ENCODE data around the gene MAP3K1.
"Not testable (repeated sequence)": the region's sequence is repeated elsewhere in the genome, so short reads cannot be mapped to it uniquely, and the experiment has no call there.

Gene MAP3K1

DNA sequence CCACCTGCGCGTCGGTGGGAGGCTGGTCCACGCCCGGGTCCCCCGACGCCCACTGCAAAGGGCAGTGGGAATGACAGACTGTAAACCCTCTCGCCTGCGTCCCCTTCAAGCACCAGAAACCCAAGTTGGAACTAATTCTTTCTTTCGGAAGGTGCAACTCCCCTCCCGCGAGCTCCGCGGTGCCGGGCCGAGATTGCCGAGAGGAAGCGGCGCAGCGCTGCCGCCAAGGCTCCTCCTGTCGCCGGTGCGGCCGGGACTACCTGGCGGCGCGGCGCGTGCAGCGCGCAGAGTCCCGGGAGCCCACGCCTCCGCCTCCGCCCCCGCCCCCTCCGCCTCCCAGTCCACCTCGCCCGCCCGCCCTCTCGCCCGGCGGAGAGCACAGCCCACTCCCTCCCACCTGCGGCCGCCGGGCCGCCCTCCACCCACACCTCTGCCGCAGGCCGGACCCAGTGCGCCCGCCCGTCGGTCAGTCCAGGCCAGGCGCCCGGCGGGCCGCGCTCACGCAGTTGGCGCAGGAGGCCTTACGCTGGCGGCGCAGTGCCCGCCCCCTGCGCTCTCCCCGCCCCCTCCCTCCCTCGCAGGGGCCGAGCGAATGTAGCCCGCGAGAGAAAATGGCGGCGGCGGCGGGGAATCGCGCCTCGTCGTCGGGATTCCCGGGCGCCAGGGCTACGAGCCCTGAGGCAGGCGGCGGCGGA lies at the start of gene MAP3K1:
MAP3K1 (plus strand) TSS at position 587 of the 695 bp plus-strand sequence; CDS start at position 612, 25 bp downstream.
- H3K4me3 Mint-ChIP-seq = peak within 1 kb of the TSS; percentile 92
- H3K27me3 Mint-ChIP-seq = no peaks in the 10 kb centered on the region
- no peaks in the 10 kb centered on the region for H3K36me3 Mint-ChIP-seq
- H3K9me3 Mint-ChIP-seq = no peaks in the 10 kb centered on the region
- peaks cover 27% of the 10 kb centered on the region for H3K4me1 Mint-ChIP-seq
- H3K27ac Mint-ChIP-seq = peak within 1 kb of the TSS; percentile 91

DNA sequence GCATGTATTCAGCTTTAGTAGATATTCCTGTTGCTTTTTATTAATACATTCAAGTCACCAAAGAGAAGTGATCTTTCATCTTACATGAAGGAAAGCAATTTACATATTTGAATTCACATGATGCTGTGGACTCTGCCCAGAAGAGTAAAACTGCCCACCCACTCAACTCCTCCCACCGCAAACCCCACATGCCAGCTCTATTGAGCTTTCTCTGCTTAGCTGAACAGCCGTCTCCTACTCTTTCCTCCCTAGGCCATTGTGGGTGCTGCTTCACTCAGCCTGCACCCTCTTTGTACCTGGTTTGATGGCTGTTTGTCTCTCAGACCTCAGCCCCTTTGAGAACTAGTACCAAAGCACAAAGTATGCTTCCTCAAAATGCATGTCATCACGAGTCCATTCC lies 48.4 kb upstream of the MAP3K1 start:
- Mint-ChIP-seq H3K9me3 (no peaks in the 10 kb centered on the region), H3K27me3 (no peaks in the 10 kb centered on the region), H3K27ac (no peak overlapping the region), H3K4me1 (no peaks in the 10 kb centered on the region), H3K4me3 (no peak overlapping the region), H3K36me3 (no peaks in the 10 kb centered on the region)

DNA sequence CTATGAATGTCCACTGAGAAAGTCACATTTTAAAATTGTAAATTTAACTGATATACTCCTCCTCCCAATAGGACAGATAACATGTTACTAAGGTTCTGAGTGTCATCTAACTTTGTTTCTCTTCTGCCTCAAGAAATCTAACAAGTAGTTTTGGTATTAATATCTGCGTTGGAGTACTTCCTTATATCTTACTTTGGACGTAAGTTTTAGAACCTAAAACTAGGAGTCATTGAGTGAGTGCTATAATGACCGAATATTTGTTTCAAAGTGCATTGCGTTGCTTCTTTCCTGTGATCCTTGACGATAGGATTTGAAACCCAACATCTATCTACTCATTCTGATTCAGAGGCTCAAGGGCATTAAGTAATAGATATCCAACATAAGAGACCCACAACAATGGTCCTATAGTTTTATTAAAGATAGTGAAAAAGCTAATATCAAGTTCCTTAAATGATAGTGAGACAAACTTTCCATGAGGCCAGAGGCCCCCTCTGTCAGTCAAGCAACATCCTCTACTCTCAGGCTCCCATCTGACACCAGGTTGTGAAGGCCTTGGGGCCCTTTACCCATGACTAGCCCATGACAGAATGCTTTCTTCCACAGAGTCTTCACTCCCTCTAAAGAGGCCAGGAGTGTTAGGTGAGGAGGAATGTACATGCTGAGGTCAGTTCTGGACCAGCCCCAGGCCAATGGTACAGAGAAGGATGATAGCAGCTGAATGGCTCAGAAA lies 45.3 kb upstream of the MAP3K1 start:
- Mint-ChIP-seq H3K27me3 (no peaks in the 10 kb centered on the region), H3K9me3 (no peaks in the 10 kb centered on the region), H3K36me3 (no peaks in the 10 kb centered on the region), H3K27ac (no peak overlapping the region), H3K4me3 (no peak overlapping the region), H3K4me1 (no peaks in the 10 kb centered on the region)

DNA sequence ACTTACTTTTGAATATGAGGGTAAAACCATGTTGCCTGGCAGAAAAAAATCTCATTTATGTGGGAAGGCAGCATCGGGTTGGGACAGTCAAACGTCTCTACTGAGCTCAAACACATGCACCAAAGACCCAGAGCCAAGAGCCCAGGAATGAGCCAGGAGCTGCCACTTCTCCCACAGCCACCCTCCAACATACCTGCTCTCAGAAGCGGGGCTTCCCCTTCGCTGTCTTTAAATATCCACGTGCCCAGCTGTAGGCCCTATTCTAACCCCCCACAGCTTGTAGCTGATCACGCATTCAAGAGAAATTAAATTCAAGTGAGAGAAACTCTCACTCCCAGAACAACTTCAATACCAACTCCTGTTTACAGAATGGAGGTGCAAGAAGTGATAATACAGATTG lies 42.6 kb upstream of the MAP3K1 start:
- no peaks in the 10 kb centered on the region for H3K36me3 Mint-ChIP-seq
- H3K9me3 Mint-ChIP-seq = no peaks in the 10 kb centered on the region
- no peaks in the 10 kb centered on the region for H3K27me3 Mint-ChIP-seq
- no peak overlapping the region for H3K27ac Mint-ChIP-seq
- no peak overlapping the region for H3K4me3 Mint-ChIP-seq
- no peaks in the 10 kb centered on the region for H3K4me1 Mint-ChIP-seq

DNA sequence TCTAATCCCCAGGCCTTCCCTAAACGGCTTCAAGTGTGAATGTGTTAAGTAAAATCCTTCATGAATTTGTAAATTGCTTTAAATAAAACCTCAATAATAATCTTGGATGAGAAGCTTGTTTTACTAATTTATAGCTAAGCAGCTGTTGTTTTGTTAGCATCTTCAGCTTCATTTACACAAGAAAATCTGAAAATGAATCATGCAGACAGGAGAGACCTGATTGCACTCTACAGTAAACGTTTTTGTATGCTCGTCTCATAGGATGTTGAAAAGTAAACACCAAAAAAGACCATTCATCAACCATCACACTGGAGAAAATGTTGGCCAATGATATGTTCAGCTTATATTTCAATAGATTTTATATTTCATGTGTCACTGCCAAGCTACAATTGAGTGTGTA lies 40.4 kb upstream of the MAP3K1 start:
- Mint-ChIP-seq H3K4me3 (no peak overlapping the region), H3K27ac (no peak overlapping the region), H3K9me3 (no peaks in the 10 kb centered on the region)

DNA sequence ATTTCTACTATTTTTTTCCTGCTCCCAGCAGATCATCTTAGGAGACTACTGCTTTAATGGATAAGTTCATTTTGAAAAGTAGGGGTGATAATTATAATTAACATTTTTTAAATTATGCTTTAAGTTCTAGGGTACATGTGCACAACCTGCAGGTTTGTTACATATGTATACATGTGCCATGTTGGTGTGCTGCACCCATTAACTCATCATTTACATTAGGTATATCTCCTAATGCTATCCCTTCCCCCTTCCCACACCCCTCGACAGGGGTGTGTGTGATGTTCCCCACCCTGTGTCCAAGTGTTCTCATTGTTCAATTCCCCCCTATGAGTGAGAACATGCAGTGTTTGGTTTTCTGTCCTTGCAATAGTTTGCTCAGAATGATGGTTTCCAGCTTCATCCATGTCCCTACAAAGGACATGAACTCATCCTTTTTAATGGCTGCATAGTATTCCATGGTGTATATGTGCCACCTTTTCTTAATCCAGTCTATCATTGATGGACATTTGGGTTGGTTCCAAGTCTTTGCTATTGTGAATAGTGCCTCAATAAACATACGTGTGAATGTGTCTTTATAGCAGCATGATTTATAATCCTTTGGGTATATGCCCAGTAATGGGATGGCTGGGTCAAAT lies 39.0 kb upstream of the MAP3K1 start:
- not testable (repeated sequence) for H3K36me3 Mint-ChIP-seq, H3K4me1 Mint-ChIP-seq, H3K27me3 Mint-ChIP-seq, H3K27ac Mint-ChIP-seq, H3K4me3 Mint-ChIP-seq, H3K9me3 Mint-ChIP-seq

More for the DNA sequence above, 40.4 kb upstream of the MAP3K1 start:
- H3K4me1 Mint-ChIP-seq = no peaks in the 10 kb centered on the region
- H3K36me3 Mint-ChIP-seq = no peaks in the 10 kb centered on the region
- H3K27me3 Mint-ChIP-seq = no peaks in the 10 kb centered on the region

DNA sequence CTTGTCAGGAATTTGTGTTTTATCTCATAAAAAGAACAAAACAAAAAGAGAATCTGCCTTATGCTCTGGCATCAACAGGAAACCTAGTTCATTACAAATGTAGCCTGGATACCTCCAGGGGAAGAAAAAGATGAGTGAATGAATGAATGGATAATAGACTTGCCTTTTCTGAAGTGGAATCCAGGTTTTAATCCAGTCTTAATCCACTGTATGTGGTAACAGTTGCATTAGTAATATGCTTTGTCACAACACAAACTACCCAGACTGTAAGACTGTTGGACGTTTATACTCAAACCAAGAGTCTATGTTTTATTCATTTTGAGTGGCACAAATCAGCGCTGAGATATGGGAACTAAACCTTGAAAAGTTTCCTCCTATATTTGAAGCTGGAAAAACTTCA lies 32.1 kb upstream of the MAP3K1 start:
- no peaks in the 10 kb centered on the region for H3K27me3 Mint-ChIP-seq
- H3K36me3 Mint-ChIP-seq = peaks cover 5% of the 10 kb centered on the region
- H3K9me3 Mint-ChIP-seq = peaks cover 6% of the 10 kb centered on the region
- no peak overlapping the region for H3K4me3 Mint-ChIP-seq
- no peaks in the 10 kb centered on the region for H3K4me1 Mint-ChIP-seq
- H3K27ac Mint-ChIP-seq = no peak overlapping the region

DNA sequence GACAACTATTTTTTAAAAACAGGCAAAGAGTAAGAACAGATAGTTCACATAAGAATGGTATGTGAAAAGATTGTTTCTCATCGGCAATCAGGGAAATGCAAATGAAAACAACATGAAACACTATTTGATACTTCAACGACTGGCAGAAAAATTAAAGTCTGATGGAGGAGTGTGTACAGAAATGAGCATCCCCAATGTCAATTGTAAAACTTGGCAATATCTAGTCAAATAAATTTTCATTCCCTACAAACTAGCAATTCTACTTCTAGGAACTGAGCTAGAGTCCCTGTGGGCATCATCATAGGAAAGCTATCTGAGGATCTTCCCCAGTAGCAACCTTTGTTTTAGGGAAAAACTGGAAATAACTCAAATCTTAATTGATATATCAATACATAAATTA lies 29.0 kb upstream of the MAP3K1 start:
- H3K27me3 Mint-ChIP-seq = no peaks in the 10 kb centered on the region
- H3K4me1 Mint-ChIP-seq = no peaks in the 10 kb centered on the region
- no peaks in the 10 kb centered on the region for H3K36me3 Mint-ChIP-seq
- H3K9me3 Mint-ChIP-seq = no peaks in the 10 kb centered on the region
- H3K4me3 Mint-ChIP-seq = no peak overlapping the region
- H3K27ac Mint-ChIP-seq = no peak overlapping the region

DNA sequence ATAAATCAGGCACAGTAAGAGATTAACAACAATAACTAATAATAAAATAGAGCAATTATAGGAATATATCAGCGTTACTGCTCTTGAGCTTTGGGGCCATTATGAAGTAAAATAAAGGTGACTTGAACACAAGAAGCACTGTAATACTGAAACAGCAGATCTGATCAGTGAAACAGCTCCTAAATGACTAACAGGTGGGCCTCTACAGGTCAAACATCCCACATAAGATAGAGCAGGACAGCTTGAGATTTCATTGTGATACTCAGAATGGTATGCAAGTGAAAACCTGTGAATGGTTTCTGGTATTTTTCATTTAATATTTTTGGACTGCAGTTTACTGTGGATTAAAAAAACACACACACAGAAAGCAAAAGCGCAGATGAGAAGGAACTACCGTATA lies 24.0 kb upstream of the MAP3K1 start:
- no peak overlapping the region for H3K27ac Mint-ChIP-seq
- peaks cover 2% of the 10 kb centered on the region for H3K36me3 Mint-ChIP-seq
- H3K27me3 Mint-ChIP-seq = no peaks in the 10 kb centered on the region
- H3K9me3 Mint-ChIP-seq = no peaks in the 10 kb centered on the region
- H3K4me3 Mint-ChIP-seq = no peak overlapping the region
- no peaks in the 10 kb centered on the region for H3K4me1 Mint-ChIP-seq

DNA sequence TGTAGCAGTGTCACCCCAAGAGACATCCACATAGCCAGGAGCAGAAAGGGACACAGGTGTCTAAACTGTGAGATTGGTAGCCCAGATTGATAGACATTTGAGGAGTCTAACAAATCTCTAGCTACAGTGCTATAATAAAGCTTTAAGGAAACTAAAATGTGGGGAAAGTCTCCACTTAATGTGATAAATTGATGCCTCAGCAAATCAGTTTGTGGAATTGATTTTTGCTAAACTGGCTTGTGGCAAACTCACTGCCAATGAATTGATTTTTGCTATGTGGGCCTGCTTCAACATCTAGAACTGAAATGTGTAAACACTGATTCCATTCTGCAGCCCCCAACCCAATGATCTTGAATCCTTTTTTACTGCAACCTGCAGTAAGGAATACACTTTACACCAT lies 16.8 kb upstream of the MAP3K1 start:
- Mint-ChIP-seq H3K4me3 (no peak overlapping the region), H3K9me3 (no peaks in the 10 kb centered on the region), H3K27ac (no peak overlapping the region), H3K36me3 (peaks cover 2% of the 10 kb centered on the region), H3K4me1 (peaks cover 6% of the 10 kb centered on the region), H3K27me3 (no peaks in the 10 kb centered on the region)

DNA sequence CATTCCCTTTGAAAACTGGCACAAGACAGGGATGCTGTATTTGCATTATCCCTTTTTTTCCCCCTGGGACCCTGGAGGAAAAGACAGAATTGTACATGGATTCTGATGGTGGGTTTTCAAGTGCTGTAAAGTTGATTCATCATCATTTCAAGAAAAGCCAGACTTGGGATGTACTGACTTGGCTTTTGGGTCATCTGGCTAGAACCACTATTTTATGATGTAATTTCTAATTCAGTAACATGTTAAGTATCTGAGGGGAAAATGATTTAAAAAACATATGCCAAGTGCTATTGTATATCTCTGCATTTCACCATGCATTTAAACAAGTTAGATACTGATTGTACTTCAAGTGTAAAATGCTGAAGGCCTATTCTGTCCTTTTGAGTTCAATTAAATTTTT lies 15.2 kb upstream of the MAP3K1 start:
- Mint-ChIP-seq H3K36me3 (no peaks in the 10 kb centered on the region), H3K27me3 (no peaks in the 10 kb centered on the region), H3K9me3 (no peaks in the 10 kb centered on the region), H3K27ac (no peak overlapping the region), H3K4me1 (peaks cover 16% of the 10 kb centered on the region), H3K4me3 (no peak overlapping the region)

DNA sequence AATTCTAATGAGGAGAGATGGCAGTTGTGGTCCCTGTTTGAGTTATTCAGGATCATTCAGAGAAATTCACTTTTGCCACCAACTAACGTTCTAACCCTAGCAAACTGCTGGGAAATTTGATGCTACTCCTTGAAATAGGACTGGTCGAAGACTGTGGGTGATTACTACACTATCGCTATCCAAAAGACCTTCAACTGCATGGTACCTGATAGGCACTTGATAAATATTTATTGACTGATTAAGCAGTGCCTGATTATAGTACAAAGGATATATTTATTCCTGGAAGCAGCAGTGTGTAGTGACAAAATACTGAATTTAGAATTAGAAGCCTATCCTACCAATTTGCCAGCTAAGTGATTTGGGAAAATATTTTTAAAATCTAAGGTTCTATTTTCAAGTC lies 14.1 kb upstream of the MAP3K1 start:
- H3K27ac Mint-ChIP-seq = no peak overlapping the region
- no peaks in the 10 kb centered on the region for H3K36me3 Mint-ChIP-seq
- peaks cover 16% of the 10 kb centered on the region for H3K4me1 Mint-ChIP-seq
- H3K9me3 Mint-ChIP-seq = no peaks in the 10 kb centered on the region
- H3K27me3 Mint-ChIP-seq = no peaks in the 10 kb centered on the region
- no peak overlapping the region for H3K4me3 Mint-ChIP-seq

DNA sequence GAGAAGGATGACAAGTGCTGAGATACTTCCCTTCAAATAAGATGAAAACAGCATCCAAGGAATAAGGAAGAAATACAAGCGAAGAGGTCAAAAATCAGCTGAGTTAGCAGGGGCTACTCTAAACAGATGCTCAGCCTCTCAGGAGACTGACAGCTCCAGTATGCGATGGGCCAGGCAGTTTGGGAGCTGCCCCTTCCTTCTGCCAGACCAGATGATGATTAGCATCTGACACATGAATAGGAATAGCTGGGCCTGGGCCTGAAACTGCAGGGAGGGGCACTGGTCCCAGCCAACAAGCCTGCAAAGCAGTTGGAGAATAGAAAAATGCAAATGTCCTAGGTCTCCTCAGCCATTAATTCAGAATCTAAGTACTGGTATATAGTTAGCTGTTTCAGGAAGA lies 13.1 kb upstream of the MAP3K1 start:
- Mint-ChIP-seq H3K4me1 (peaks cover 16% of the 10 kb centered on the region), H3K27ac (no peak overlapping the region), H3K36me3 (no peaks in the 10 kb centered on the region), H3K4me3 (no peak overlapping the region), H3K27me3 (no peaks in the 10 kb centered on the region), H3K9me3 (no peaks in the 10 kb centered on the region)

DNA sequence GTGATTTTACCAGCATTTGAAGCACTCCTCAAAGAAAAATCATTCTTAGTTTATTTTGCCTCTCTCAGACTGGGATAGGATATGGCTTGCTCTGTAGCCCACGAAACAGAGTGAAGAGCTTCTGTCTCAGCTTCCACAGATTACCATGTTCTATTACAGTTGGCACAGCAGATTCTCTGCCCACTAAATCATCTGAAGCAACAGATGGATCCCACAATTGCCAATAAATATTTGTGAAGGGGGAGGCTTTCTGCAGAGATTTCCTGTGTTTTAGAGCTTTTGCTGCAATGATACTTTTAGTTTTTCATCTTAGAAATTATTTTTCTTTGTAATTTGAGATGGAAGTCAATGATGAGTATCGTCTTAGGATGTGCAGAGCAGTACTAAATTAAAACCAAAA lies 12.3 kb upstream of the MAP3K1 start:
- no peaks in the 10 kb centered on the region for H3K9me3 Mint-ChIP-seq
- no peak overlapping the region for H3K4me3 Mint-ChIP-seq
- H3K36me3 Mint-ChIP-seq = no peaks in the 10 kb centered on the region
- H3K27me3 Mint-ChIP-seq = no peaks in the 10 kb centered on the region
- no peak overlapping the region for H3K27ac Mint-ChIP-seq
- H3K4me1 Mint-ChIP-seq = peaks cover 20% of the 10 kb centered on the region

DNA sequence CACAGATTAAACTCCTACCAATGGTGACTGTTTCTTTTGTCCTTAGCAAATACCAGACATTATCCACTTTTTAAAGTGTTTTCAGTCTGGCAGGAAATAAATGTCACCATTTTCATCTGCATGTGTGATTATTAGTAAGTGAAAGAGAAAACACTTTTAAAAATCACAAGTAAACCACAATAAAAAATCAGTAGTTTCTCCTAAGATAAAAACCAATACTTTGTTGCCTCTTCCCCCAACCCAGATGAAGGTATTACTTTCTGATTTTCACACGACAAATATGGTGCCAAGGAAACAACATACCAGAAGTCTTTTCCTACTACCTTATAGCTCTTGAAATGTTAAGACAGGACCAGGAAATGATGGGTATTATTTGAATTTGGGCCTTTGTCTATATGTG lies 11.5 kb upstream of the MAP3K1 start:
- Mint-ChIP-seq H3K4me3 (no peak overlapping the region), H3K36me3 (no peaks in the 10 kb centered on the region), H3K4me1 (peaks cover 20% of the 10 kb centered on the region), H3K27ac (peak overlapping the region; percentile 77), H3K27me3 (no peaks in the 10 kb centered on the region), H3K9me3 (no peaks in the 10 kb centered on the region)

DNA sequence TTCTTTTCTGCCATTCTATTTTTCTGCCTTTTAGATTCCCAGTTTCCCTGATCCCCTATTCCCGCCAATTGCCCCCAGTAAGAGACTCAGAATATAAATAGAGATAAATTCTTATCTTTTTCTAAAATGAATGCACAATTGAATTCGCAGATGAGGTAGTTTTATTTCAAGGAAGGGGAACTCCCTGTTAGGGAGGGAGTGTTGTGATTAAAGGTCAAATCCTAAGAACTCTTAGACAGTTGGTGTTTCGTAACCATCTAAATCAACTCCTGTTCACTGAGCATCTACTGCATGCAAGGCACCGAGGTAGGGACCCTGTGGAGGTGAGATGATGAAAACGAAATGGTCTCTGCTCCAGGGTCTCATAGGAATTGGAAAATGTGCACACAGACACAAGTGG lies 7.7 kb upstream of the MAP3K1 start:
- no peak overlapping the region for H3K4me3 Mint-ChIP-seq
- no peaks in the 10 kb centered on the region for H3K9me3 Mint-ChIP-seq
- peaks cover 20% of the 10 kb centered on the region for H3K4me1 Mint-ChIP-seq
- H3K36me3 Mint-ChIP-seq = no peaks in the 10 kb centered on the region
- H3K27me3 Mint-ChIP-seq = no peaks in the 10 kb centered on the region
- no peak overlapping the region for H3K27ac Mint-ChIP-seq
